HG03565 (cell line): ENCODE data around the gene CTSV.
A peak's percentile ranks its signal among the peaks of the same experiment; 100 is the strongest.
"Not testable (repeated sequence)": the region's sequence is repeated elsewhere in the genome, so short reads cannot be mapped to it uniquely, and the experiment has no call there.

Experiments
- ATAC-seq: cut with Tn5 transposase; IDR thresholded peaks from one replicate; pipeline ENCODE4 v1.9.1; 2021; ENCODE audit warnings: mild to moderate bottlenecking, moderate library complexity; ENCODE audit not compliant: unreplicated experiment

Gene CTSV

DNA sequence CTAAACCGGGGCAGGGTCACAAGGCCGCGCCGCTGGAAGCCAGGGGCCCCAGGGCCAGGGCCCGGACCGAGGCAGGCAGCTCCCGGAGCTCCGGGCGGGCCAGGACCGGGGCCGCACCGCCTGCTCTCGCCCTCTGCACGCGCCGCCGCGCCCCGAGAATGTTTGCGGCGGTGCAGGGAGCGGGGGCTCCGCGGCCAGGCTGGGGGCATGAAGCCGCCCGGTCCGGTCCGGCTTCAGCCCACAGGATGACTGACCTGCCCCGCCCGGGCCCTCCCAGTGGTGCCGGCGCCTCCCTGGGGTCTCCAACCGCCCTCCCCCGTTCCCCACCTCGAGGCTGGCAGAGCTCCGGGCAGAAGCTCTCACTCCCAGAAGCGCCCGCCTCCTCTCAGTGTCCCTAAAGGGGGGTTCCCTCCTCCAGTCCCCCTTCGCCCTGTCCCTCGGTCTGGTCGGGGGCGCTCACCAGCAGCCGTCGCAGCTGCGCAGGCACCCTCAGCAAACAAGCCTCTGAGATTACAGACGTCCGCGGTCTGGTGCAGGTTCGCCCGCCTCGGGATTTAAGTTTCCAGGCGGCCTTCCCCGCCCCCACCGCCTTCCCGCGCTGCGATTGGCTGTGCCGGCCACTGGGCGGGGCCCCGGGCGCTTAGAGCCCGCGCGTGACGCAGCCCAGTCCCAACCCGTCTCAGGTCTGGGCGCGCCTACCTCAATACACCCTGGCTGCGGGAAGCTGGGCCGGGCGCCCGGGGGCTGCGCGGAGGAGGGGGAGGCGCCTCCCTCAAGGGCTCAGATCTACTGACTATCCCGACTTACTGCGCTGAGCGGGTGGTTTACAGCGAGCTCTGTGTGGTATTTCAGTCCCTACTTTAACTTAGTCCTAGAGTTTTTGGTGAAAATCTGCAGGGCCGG lies at the start of gene CTSV:
TSS of gene CTSV (minus strand) at position 532 of the 903 bp plus-strand sequence. CDS start 1,099 bp downstream, outside the sequence.
- peak; percentile 78 for ATAC-seq

DNA sequence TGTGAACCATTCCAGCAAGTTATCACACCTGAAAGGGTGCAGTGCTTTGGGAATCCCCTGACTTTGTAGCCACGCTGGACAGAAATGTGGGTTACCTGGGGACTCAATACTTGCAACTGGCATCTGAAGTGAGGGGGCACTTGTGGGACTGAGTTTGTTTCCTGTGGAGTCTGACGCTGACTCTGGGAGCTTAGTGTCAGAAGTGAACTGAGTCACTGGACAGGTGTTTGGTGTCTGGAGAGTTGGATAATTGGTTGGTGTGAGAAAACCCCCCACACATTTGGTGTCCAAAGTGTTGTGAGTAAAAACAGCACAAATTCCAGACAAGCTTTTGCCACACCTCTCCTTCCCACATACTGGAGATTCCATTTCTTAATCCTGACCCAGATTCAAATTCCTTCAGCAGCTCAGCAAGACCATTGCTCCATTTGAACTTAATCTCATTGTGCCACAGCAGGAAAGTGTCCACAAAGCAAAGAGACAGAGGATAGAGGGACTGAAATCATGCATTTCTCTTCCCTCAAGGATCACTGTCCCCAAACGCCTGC lies 48.8 kb upstream of the CTSV start:
- ATAC-seq = not testable (repeated sequence)

DNA sequence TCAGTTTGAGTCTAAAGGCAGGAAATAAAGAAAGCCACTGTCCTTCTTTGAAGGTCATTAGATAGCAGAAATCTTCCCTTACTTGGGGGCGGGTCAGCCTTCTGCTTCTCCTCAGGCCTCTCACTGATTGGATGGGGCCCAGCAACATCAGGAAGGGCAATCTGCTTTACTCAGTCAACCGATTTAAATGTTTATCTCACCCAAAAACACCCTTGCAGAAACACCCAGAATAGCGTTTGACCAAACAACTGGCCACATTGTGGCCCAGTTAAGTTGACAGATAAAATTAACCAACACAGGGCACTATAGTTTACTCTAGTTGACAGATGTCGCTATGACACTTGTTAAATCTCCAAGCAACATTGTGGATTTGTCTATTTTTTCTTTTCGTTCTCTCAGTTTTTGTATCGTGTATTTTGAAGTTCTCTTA lies 45.6 kb upstream of the CTSV start:
- not testable (repeated sequence) for ATAC-seq

DNA sequence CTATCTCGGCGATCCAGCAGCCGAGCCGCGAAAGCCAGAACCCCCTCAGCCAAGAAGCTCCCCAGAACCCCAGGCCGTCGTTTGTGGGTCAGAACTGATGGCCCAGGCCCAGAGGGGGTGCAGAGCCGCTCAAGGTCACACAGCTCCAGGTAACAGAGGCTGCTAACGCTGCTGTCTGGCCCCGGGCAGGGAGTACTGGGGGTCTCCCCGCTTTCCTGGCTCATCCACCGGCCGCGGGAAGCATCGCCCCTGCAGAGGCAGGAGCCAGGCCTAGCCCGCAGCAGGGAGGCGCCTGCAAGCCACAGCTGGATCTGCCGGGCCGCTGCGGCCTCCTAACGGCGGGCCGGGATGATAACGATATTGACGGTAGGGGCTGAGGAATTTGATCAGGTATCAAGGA lies 39.4 kb upstream of the CTSV start:
- ATAC-seq = no peak

DNA sequence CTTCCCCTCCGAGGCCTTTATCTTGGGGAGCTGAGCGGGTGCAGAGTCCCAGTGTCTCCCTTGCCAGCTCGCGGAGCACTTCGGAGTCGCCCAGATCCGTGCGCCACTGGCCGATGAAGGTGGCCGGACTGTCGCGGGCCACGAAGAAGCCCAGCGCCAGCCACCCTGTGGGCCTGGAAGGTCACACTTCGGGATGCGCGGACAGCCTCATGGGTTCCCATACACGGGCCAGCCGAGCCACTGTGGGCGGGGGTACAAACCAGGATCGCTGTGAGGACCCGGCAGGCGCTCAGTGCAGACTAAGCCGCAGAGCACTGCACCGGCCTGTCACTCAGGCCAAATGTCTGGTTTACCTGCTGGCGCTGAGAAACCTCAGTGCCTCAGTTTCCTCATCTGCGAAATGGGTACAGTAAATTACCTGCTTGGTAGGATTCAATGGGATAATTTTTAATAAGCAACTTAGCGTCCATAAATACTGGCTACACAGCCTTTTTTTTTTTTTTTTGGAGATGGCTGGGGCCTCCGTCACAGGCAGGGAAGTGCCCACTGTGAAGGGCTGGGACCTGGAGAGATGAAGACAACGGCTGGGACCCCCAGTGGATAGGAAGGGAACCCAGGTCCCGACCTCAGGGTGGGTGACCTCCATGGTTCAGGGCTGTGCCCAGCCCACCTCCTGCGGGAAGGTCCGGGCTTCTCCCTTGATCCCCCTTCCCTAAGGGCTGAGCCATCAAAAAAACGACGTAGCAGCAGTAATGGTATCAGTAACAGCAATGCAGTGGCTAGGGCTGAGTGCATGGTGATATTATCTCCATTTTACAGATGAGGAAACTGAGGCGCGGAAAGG lies 38.7 kb upstream of the CTSV start:
- ATAC-seq = no peak

DNA sequence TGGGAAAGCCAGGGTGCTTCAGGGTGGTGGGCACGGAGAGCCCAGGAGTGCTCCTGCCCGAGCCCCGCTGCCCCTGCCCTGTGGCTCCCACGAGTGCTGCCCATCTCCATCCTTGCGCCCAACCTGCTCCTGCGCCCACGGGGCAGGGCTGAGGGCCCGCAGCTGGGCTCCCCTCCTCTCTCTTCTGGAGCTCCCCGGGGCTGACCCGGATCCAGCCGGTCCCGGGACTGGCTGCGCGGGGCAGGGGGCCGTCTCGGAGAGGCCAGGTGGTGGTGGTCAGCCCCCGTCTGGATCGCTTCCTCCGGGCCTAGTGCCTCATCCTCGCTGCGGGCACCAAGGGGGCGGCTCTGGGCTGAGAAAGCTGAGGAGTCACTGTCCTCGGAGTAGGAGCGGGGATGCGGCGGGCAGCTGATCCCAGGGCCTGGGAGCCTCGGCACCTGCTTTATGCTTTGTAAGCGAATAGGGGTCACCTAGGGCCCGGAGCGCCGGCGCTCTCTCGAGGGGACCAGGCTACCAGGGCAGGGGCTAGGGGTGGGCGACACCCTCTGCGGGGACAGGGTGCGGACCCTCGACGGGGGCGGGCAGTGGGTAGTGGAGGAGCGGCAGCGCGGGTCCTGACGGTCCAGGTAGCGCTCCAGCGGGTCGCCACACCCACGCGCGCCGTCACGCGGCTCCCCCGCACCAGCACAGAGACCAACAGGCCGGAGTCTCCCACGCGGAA lies 37.9 kb upstream of the CTSV start:
- ATAC-seq = not testable (repeated sequence)

GRCh38 chr9:97076238-97076637 lies 37.3 kb upstream of the CTSV start:
- no peak for ATAC-seq

- no peak for ATAC-seq
Observed at GRCh38 chr9:97075289-97075985, 36.5 kb upstream of the CTSV start.

DNA sequence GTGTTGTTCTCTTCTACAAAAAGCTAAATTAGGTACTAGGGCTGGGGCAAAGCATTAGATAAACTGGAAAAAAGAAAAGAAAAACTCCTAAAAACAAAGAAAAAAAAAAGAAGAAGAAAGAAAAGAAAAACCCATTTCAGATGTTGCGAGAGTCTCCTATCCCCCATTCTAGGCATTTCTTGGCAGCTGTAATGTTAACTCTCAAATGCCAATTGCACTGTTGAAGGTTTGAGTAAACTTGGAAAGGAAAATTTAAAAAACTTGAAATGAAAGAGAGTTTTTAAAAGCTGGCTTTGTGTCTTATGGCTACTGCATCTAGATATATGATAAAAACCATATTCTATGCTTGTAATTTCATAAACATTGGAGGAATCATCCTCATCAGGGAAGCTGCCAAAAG lies 34.6 kb upstream of the CTSV start:
- ATAC-seq = no peak

DNA sequence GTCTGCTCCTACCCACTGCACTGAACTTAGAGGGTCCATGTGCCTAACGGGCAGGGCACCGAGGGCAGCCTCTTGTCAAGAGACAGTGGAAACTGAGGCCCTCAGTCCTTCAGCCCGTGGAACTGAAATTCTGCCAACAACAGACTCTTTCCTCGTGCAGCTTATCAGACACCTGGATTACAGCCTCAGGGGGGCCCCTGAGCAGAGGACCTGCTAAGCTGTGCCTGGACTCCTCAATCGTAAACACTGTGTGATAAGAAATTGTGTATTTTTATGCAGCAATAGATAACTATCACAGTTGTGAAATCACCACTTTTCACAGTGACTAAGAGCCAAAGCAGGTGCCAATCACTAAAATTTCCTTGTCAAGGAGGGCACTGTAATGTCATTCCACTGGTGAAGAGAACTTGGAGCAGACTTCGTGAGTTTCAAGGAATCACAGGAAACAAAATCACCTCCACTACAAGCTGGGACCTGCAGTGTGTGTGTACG lies 33.4 kb upstream of the CTSV start:
- no peak for ATAC-seq

GRCh38 chr9:97070325-97070724 lies 31.4 kb upstream of the CTSV start:
- ATAC-seq = not testable (repeated sequence)

DNA sequence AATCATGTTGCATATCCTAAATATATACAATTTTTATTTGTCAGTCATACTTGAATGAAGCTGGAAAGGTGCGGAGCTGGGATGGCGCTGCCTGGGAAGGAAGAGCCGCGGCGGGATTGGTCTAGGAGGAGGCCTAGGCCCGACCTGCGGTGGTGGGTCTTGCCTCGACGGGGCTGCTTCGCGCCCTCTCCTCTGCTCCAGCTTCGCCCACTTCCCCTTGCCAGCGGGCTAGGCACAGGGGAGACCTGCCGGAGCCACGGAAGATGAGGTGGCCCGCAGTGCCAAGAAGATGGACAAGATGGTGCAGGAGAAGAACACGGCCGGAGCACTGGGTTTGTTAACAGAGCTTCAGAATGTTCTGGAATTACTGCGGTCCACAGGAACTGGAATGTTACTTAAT lies 28.5 kb upstream of the CTSV start:
- no peak for ATAC-seq

GRCh38 chr9:97064176-97064575 lies 25.2 kb upstream of the CTSV start:
- ATAC-seq = no peak

- no peak for ATAC-seq
Observed at GRCh38 chr9:97060796-97061195, 21.9 kb upstream of the CTSV start.

DNA sequence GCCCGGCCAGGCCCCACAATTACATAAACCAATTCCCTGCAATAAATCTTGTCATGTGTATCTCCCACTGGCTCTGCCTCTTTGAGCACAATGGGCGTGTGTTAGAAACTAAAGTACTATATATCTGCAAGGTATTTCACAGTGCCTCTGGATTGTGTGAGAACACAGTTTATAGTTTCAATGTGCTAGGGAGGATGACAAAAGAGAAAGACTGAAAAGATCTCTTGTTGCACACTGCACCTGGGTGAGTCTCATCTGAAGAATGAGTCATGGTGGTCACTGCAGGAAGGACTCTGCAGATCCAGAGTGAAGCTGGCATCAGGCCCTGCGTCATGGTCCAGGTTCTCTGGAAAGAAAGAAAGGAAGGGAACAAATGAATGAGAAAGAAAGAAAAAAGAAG lies 20.7 kb upstream of the CTSV start:
- ATAC-seq = no peak

DNA sequence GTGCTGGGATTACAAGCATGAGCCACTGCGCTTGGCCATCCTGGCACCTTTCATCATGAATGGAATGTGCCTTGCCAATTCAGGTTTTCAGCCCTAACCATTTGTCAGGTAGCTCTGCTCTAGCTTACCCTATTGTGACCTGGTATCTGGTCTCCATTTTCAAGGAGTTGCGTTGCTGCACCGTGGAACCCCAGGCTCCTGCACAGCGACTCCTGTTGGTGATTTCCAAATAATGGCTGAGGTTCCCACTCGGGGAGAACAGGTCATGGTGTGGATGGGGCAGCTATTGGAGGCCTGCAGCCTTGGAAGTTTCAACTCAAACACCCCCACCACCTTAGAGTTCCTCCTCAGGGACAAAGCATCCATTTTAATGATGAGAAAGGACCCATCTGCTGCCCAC lies 18.7 kb upstream of the CTSV start:
- no peak for ATAC-seq

- not testable (repeated sequence) for ATAC-seq
Observed at GRCh38 chr9:97055891-97056290, 16.9 kb upstream of the CTSV start.

DNA sequence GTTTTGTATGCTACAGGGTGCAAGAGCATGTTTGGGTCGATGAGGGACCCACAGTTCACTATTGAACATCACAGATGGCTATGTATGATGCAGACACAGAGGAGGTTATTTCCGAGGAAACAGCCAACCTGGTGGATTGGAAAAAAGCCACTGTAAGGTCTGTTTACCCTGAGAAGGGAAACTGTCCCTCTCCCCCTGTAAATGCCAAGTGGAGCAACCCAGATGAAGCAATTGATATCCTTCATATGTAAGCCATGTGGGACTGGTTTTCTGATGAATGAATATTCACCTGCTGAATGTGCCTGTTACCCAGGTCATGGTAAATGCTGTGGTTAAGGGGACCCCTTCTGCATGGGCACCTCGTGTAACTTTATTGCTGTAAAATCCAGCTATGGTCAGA lies 14.8 kb upstream of the CTSV start:
- no peak for ATAC-seq

- ATAC-seq = no peak
Observed at GRCh38 chr9:97052735-97053134, 13.8 kb upstream of the CTSV start.

DNA sequence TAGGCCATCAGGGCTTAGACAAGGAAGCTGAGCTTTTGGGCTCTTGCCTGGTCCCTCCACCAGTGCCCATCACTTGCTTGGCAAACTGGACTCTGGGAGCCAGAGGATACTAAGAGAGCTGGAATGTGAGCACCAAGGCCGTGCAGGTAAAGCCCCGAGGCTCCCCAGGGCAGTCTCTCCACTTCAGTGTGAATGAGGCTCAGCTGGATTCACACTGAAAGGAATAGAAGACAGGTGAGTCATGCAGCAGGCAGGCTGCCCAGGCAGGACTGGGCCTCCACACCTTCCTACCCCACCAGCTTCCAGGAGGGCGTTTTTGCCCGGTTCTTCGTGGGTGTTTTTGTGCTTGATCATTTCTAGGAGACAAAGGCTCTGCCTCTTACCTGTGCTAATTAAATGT lies 7.3 kb upstream of the CTSV start:
- no peak for ATAC-seq
